DND-41 (cell line): ENCODE results near the gene LSM3.

Experiments
- EZH2 ChIP-seq: IDR thresholded peaks from 3 replicates; pipeline ENCODE4 v1.6.1; 2012; ENCODE audit warnings: borderline replicate concordance, low read depth, mild to moderate bottlenecking, moderate library complexity, low read length, inconsistent platforms; ENCODE audit not compliant: severe bottlenecking
- TF ChIP-seq, protein P1 (sequence below): IDR thresholded peaks from 2 replicates; pipeline ENCODE4 v1.5.1; 2012; ENCODE audit warnings: borderline replicate concordance, low read length, moderate library complexity, mild to moderate bottlenecking; ENCODE audit not compliant: poor library complexity, severe bottlenecking; ENCODE audit errors: extremely low read depth

DNA sequence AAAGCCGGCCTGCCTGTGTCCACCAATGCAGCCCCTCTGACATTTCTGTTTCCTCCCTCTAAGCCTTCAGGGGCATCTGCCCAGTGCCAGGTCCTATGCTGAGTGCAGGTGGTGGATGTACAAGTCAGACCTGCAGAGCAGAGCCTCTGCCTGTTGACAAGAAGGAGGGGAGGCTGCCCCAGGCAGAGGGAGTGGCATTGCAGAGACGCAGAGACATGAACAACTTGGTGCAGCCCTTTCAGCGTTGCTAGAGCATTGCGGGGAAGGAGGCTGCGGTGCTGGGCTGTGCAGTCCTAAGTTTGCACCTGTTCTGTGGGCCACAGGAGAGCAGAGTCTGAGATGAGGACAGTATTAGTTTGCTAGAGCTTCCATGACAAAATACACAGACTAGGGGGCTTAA lies 65.2 kb downstream of the LSM3 start:
- TF ChIP-seq, protein P1, sequence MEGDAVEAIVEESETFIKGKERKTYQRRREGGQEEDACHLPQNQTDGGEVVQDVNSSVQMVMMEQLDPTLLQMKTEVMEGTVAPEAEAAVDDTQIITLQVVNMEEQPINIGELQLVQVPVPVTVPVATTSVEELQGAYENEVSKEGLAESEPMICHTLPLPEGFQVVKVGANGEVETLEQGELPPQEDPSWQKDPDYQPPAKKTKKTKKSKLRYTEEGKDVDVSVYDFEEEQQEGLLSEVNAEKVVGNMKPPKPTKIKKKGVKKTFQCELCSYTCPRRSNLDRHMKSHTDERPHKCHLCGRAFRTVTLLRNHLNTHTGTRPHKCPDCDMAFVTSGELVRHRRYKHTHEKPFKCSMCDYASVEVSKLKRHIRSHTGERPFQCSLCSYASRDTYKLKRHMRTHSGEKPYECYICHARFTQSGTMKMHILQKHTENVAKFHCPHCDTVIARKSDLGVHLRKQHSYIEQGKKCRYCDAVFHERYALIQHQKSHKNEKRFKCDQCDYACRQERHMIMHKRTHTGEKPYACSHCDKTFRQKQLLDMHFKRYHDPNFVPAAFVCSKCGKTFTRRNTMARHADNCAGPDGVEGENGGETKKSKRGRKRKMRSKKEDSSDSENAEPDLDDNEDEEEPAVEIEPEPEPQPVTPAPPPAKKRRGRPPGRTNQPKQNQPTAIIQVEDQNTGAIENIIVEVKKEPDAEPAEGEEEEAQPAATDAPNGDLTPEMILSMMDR = no peak
- TF ChIP-seq EZH2 = no peak
